ENCODE results near the gene CTDSPL.

CTDSPL gene

DNA sequence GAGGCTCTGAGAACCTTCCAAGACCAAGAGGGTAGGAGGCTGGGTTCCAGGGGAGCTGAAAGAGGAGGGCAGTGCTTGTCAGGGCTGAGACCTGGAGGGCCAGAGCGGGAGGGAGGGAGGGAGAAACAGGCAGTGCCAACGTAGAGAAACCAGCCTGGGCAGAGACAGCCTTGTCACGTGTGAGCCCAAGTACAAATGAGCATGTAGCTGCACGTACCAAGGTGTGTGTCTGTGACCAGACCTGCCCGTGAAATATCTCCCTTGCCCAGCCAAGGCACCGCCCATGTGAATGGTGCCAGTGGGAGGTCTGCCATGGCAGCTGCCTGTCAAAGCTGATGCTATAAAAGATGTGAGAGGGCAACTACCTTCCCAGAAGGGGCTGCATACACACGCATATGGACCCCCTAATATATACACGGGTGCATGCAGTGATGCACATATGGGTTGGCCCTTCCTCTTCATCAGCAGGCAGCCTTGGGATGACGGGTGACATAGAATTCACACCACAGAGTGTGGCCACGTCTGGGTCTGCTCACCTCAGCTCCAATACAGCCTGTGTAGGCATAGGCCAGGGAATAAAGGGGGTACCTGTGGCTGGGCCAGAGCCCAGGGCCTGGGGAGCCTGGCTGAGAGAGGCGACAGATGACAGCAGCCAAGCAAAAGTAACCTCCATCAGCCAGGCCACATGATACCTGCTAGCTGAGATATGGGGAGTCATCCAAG, 7.8 kb upstream of the CTDSPL start:
- no peak for DNase-seq

DNA sequence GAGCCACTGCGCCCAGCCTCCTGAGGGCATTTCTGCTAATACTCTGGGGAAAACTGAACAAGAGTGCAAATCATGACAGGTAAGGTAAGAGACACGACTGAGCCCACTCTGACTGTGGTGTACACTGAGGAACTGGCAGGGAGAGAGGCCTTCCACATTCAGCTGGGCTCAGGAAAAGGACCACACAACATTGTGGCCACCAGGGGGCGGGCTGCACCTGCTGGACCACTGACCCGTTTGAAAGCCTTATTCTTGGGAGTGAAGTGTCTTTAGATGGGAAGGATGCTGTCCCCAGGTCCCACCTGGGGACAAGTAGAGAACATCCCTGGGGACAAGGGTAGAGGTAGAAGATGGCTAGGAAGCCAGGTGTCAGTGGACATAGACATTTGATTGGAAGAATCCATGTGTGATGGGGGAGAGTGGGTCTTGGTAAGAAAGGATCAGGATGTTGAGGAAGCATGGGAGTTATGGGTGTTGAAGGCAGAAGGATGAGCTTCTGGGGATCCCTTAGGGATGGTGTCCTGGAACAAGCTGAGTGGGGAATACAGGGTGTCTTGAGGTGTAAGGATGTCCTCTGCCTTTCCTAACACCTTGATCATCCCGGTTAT, 6.2 kb upstream of the CTDSPL start:
- peak; percentile 79 for DNase-seq

DNA sequence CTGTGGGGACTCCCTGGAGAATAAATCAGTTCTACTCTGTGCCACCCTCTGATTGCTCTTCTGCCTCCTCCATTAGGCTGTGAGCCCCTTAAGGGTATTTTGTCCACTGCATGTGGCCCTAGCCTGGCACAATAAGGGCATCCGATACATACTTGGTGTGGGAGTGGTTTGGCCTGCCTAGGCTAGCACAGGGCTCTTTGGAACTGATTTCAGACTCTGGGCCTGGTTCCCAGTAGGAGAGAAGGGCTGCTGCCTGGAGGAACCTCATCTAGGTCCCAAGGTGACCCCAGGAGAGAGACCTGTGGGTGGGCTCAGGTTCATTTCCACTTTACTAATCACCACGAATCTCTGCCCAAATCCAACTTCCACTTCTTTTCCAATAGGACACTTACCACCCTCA, 5.3 kb upstream of the CTDSPL start:
- DNase-seq: no peak

DNA sequence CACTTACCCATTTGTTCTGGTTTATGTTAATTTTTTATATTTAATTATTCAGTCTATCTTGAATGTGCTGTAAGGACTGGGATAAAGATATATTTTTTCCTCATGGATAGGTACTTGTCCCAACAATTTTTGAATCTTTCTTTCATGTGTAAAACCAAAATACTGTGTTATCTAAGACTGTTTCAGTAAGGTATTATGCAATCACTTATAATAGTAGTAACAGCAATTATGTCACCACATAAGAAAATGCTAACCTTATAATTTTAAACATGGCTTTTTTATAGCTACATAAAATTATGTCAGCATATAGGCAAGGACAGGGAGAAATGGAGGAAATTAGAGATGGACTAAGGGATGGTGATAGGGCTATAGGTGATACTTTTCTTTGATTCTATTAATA, 2.9 kb upstream of the CTDSPL start:
- no peak for DNase-seq

DNA sequence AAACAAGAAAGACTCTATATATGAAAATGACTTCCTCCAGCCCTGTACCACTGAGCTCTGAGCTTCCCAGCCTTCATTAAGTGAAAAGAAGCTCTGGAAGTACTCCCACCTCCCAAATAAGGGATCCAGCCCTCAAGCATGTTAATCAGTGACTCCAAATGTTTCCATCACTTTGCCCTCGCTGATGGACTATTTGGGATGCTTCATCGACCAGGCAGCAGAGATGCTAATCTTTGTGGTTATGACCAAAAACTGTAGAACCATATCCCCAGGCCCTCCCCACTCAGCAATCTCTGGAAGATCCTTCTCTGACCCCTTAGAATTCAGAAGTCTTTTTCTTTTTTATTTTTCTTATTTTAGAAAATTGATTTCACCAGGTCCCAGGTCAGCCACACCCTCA, 2.3 kb upstream of the CTDSPL start:
- DNase-seq: no peak

DNA sequence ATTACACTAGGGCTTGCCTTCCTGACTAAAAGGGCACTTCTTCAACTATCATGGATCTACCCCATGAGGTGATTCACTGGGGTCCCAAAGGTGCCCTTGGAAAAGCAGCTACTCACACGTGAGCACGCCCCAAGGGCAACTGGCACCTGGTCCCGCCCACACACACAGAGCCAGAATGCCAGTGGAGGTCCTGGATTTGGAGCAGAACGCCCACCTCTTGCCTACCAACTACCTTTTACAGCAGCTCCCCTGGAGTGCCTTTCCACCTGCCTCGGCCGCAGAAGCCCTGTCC, 1.8 kb upstream of the CTDSPL start:
- DNase-seq: no peak

DNA sequence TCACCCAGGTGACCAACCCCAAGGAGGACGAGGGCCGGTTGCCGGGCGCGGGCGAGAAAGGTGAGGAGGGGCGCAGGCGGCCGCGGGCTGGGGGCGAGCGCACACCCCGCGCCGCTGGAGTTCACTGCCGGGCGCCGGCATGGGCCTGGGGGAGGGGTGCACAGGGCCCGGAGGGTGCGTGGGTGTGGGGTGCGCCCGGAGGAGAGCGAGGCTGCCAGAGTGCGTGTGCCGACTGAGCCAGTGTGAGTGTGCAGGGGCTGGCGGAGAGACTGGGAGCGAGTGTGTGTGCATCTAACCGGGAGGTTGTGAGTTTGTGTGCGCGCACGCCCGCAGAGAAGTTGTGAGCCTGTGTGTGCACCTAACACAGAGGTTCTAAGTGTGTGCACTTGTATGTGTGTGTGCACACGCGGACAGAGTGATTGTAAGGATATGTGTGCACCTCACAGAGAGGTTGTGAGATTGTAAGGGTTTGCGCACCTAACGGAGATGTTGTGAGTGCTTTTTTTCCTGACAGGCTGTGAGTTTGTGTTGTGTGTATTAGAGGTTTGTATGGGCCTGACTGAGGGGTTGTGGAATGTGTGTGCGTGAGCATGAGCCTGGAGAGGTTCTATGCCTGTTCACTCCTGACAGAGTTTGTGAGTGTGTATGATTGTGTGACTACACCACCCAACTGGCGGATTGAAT, 681 bp downstream of the CTDSPL start:
- peak; percentile 54 for DNase-seq

DNA sequence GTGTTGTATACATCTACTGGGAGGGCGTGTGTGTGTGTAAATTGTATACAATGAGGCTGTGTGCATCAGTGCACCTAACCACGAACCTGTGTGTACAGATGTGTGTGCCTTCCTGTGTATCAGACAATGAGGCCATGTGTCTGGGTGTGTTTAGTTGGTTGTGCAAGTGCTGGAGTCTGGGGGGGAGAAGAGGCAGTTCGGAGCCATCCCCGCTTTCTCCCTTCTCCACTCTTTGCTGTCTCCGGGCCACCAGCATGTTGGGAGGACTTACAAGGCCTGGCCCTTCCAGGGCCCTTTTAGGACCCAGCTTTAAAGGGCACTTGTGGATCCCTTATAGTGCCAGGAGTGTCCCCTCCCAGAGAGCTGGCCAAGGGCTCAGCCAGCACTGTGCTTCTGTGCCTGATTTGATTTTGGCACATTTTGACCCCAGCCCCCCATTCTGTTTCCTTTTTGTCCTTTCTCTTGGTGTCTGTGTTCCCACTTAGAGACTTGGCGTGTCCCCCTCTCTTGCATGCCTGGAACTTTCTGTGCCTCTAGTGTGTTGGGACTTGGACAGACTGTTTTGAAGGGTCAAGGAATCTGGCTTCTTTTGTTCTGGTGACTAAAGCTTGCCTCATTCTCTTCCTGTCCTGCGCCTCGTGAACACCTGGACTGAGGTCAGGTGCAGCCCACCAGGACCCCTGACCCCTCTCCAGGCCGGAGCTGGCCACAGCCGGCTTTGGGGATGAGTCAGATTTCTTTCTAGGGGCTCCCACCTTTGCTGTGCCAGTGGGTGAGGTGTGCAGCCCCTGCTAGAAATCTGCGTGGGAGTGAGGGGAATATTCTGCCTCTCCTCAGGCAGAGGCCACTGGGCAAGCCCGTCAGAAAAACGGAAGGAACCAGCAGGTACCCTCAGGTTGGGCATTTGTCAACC, 1.5 kb downstream of the CTDSPL start:
- DNase-seq: no peak

DNA sequence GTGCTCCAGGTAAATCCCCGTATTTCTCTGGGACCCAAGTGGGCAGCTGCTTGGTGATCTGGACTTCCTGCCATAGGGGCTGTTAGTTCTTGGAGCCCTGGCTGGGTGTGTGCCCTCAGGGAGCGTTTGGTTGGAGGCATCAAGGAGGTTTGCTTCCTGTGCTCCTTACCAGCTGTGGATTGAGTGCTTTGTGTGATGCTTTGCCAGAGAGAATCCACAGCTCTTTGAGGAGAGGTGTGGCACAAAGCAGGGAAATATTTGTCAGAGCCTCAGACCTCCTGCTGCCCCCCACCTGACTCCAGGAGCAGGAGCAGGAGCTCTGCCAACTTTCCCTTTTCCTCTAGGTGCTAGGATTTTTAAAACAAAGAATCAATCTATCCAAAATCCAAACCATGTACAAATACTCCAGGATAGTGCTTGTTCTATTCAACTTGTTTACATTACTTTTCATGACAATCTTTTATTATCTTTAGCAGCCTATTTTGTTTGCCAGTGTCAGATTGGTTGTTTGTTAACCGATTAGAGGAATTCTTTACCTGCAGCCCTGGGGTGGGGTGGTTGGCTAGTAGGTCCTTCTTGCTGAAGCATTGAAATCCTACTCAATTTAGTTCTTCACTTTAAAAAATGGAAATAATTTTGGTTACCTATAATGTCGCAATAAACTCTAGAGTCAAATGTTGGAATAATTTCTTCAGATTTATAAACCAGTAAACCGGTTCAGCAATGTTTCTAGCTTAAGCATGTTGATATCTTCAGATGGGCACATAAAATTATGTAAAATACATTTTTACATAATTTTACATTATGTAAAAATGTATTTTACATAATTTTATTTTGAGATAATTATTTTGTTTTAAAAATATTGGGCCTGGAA, 2.5 kb downstream of the CTDSPL start:
- no peak for DNase-seq

DNA sequence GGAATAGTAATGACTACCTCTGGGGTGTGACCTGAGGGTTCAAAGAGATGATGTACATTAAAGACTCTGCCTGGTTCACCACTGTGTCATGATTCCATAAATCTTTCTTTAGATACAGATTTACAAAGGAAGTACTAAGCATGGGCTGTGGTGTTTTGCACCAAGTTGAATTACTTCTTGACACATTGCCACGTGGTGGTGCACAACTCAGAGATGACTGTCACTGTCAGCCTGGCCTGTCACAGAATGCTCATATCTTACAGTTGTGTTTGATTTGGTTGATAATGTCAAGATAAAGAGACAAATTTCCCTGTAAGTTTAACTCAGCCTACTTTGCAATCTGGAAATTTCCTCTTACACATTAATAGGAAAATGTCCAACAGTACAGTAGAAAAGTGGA, 3.2 kb downstream of the CTDSPL start:
- no peak for DNase-seq

DNA sequence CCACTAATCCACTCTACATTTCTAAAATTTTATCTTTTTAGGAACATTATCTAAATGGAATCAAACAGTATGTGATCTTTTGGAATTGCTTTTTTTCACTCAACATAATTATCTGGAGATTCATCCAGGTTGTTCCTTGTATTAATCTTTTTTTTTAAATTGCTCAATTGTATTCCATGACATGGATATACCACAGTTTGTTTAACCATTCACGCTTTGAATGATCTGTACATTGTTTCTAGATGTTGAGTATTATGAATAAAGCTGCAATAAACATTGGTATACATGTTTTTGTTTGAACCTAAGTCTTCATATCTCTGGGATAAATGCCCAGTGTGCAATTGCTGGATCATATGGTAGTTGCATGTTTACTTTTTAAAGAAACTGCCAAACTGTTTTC, 5.5 kb downstream of the CTDSPL start:
- DNase-seq: no peak

DNA sequence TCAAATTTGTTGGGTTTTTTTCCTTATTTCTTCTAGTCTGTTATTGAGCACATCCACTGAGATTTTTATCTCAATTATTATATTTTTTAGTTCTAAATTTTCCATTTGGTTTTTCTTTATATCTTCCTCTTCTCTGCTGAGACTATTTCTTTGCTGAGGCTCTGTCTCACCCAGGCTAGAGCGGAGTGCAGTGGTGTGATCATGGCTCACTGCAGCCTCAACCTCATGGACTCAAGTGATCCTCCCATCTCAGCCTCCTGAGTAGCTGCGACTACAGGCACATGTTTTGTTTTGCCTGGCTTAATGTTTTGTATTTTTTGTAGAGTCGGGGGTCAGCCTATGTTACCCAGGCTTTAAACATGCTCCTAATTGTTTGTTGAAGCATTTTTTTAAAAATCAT, 10.2 kb downstream of the CTDSPL start:
- no peak for DNase-seq

DNA sequence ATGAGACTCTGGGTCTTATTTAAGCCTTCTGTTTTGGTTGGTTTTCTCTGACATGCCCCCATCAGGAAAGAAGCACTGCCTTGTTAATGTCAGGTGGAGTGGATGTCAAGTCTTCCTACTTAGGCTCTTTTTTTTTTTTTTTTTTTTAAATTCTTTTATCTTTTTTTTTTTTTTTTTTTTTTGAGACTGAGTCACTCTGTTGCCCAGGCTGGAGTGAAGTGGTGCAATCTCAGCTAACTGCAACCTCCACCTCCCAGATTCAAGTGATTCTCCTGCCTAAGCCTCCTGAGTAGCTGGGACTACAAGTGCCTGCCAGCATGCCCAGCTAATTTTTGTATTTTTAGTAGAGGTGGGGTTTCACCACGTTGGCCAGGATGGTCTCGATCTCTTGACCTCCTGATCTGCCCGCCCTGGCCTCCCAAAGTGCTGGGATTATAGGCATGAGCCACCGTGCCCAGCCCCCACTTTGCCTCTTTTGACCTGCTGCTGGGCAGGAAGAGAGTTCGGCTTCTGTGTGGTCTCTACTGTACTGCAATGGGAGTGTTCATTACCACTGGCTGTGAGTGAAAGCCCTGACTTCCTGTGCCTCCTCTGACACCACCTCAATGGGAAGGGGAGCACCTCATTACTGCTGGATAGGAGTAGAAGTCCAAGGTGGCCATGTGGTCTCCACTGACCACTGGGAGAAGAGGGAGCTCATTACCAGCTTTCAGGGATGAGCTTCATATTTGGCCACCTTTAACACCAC, 10.9 kb downstream of the CTDSPL start:
- no peak for DNase-seq

DNA sequence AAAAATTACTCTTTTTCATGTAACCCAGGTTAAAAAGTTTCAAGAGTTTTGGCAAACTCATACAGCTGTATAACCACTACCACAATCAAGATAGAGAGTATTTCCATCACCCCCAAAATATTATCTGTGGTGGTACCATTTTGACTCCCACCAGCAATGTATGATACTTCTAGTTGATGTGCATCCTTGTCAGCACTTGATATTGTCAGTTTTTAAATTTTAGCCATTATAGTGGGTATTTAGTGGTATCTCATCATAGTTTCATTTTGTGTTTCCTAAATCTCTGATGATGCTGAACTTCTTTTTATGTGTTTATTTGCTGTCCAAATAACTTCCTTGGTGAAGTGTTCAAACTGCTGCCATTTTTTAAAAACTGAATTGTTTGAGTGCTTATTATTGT, 14.6 kb downstream of the CTDSPL start:
- no peak for DNase-seq

DNA sequence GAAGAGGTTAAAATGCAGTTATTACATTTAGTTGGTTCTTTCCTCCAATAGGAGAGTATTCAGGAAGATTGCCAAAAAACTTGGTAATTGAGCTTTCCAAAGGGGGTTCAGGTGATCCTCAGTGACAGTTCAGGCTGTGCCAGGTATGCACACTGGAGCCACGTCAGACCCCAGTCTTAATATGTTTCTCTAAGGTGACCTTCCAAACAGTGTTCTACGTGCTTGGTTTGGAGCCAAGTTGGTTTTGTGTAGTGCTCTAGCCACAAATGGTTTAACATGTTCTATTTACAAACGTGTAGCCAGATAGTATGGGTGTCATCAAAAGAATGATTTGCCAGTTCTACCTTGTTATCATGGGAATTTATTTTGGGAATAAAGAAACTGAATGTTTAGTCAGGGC, 21.0 kb downstream of the CTDSPL start:
- DNase-seq: no peak

DNA sequence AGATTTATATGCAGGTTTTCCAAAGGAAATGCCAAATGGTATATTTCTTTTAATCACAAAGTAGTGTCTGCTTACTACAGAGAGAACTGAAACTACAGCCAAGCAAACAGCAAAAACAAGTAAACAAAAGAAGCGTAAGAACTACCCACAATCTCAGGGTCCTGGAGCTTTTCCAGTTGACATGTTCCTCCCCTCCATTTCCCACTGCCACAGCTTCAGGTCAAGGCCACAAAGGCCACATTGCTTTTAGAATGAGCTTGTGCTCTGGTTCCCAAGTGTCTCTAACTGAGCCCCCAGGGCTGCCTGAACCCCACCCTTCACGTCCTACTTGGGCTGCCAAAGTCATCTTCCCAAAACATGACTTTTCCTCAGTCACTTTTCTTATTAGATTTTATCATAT, 24.1 kb downstream of the CTDSPL start:
- no peak for DNase-seq

DNA sequence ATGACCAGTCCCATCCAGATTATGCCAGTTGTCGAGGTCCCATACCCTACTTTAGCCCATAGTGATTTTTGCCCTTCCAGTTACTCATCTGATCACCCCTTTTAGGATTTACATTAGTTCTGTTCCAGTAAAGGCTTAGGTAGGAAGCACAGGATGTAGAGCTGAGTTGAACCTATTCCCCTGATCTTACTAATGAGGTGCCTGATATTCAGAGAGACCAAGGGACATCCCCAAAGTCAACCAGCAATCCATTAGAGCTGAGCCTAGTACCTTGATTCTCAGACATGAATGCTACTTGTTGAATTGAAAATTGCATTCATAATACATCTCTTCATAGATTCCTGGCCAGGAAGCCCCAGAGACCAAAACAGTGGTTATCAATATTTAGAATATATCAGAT, 24.7 kb downstream of the CTDSPL start:
- no peak for DNase-seq

DNA sequence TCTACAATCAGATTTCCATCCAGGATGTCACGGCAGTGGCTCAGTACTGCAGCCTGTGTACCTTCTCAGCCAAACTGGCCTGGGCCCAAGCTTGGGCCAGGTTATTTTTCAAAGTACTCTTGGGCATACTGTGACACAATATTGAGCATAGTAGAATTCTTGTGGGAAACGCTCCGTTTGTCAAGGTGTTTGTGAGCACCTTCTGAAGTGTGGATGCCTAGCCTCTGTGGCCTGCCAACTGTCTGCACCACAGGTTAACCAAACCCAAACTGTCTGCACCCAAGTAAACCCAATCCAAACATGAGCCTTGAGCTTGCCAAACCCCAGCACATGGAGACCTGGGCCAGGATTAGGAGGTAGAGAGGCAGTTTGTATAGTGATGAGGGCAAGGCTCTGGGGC, 25.4 kb downstream of the CTDSPL start:
- DNase-seq: no peak

DNA sequence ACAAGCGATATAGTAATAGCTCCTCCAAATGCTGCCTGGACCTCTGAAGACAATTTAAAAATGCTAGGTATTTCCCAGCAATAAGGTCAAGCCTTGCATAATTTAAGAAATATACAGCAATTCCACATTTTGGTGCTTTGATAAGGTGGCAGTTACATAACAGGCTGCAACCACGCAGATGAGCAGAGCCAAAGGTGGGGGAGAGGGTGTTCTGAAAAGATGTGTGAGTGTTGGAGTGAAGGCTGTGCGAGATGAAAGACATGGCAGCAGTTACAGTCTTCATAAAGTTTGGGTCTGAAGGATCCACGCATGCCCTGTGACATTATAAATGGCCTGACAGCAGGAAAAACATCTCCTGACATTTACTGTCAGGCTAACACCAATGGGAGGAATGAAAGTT, 26.1 kb downstream of the CTDSPL start:
- no peak for DNase-seq

DNA sequence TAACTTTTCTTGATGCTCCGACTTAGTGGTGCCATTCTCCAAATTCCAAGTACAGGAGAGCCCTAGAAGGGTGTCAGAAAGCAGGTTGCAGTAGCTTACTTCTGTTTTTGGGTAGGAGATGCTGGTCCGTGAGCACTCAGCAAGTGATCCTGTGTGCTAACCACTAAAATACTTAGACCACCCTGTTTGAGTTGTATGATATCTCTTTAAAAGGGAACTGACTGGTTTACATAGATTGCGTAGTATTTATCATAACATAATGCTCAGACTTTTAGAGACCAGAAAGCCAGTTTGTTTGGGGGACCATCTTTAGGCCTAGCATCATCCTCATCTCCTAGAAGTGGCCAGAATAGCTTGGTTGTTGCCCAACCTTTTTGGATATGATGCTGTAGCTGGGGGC, 26.7 kb downstream of the CTDSPL start:
- DNase-seq: no peak

DNA sequence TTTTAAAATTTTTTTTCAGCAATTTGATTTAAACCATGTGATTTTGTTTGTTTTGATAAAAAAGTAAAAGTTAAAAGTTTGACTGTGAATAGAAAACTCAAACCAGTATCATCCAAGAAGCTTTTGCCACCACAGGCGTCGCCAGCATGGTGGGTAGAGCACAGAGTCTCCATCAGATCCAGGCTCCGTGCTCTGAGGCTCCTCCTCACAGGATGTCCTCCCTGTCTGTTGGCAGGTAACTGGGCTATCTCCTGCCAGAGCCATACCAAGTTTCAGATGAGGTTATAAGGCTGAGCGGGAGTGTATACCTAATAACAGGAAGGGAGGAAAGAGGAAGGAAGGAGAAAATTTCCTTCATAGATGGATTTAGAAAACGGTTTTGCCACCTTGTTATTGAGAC, 28.8 kb downstream of the CTDSPL start:
- DNase-seq: no peak

DNA sequence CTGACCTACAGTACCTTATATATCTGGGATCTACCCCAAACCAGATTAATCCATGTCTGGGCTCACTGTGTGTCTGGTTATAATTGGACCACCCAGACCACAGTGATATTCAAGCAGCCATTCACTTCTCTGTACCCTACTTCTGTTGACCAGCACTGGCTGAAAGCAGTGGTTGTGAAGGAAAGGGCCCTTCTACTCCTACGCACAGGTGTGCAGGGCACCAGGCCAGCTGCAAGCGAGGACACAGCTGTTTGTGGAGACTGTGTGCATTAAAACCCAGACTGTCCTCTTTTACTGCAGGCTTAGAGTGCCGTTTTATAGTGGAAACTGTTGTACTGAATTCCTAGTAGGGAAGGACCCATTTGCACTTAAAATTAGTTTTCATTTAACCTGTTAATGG, 29.5 kb downstream of the CTDSPL start:
- no peak for DNase-seq

Data from activated T-cell treated with anti-CD3 and anti-CD28 coated beads, Interleukin-2, amount 50 U/mL, for 1 hour (primary cell).